DMS79 treated with DMSO at 0.1 percent for 48 hours (cell line): ENCODE results near the gene NEK9.
"Not testable (repeated sequence)": the region's sequence is repeated elsewhere in the genome, so short reads cannot be mapped to it uniquely, and the experiment has no call there.

ENCODE experiments used
- DNase-seq: peaks from one replicate; lab custom pipeline; 2025; lab: John Stamatoyannopoulos, UW

Gene NEK9

GRCh38 chr14:75107186-75107585 is 19.7 kb downstream of the NEK9 start:
- no peak for DNase-seq

GRCh38 chr14:75101491-75101890 is 25.4 kb downstream of the NEK9 start:
- DNase-seq = no peak

- no peak for DNase-seq
Measured at GRCh38 chr14:75098682-75099081, 28.2 kb downstream of the NEK9 start.

GRCh38 chr14:75098212-75098611 is 28.6 kb downstream of the NEK9 start:
- DNase-seq = no peak

GRCh38 chr14:75096959-75097358 is 29.9 kb downstream of the NEK9 start:
- no peak for DNase-seq

- DNase-seq = no peak
Measured at GRCh38 chr14:75095690-75096089, 31.2 kb downstream of the NEK9 start.

GRCh38 chr14:75094896-75095295 is 32.0 kb downstream of the NEK9 start:
- DNase-seq = no peak

- DNase-seq = no peak
Measured at GRCh38 chr14:75092698-75093097, 34.1 kb downstream of the NEK9 start.

- DNase-seq = no peak
Measured at GRCh38 chr14:75091251-75091650, 35.6 kb downstream of the NEK9 start.

- DNase-seq = no peak
Measured at GRCh38 chr14:75090353-75090752, 36.5 kb downstream of the NEK9 start.

- DNase-seq = peak; percentile 71
Measured at GRCh38 chr14:75088566-75089373, 38.1 kb downstream of the NEK9 start.

GRCh38 chr14:75088153-75088552 is 38.7 kb downstream of the NEK9 start:
- no peak for DNase-seq

GRCh38 chr14:75084513-75084912 is 42.3 kb downstream of the NEK9 start:
- no peak for DNase-seq

- DNase-seq = no peak
Measured at GRCh38 chr14:75083271-75083670, 43.6 kb downstream of the NEK9 start.

- no peak for DNase-seq
Measured at GRCh38 chr14:75081660-75082229, 45.1 kb downstream of the NEK9 start.

- no peak for DNase-seq
Measured at GRCh38 chr14:75079521-75079920, 47.3 kb downstream of the NEK9 start.

- DNase-seq = peak; percentile 63
Measured at GRCh38 chr14:75077794-75078193, 49.1 kb downstream of the NEK9 start.

GRCh38 chr14:75070383-75070782 is 56.5 kb downstream of the NEK9 start:
- no peak for DNase-seq

- DNase-seq = peak; percentile 89
Measured at GRCh38 chr14:75069811-75070145, 57.1 kb downstream of the NEK9 start.

GRCh38 chr14:75069121-75069810 is 57.6 kb downstream of the NEK9 start, which contains the start of gene ZC2HC1C:
ZC2HC1C (plus strand) TSS chr14:75069641; CDS start chr14:75070574, 933 bp downstream.
- peak; percentile 97 for DNase-seq

GRCh38 chr14:75068294-75069120 is 58.3 kb downstream of the NEK9 start:
- peak; percentile 81 for DNase-seq

- not testable (repeated sequence) for DNase-seq
Measured at GRCh38 chr14:75067765-75068164, 59.1 kb downstream of the NEK9 start.
